GM23248 (cell line): Measurements from ENCODE around the gene SLC39A1.

ENCODE experiments used
- EZH2 ChIP-seq: fragments of 200-600 bp; sonication (generic); IDR thresholded peaks from 2 replicates; pipeline ENCODE4 v1.6.1; 2018; ENCODE audit warnings: antibody characterized with exemption, mild to moderate bottlenecking; ENCODE audit not compliant: insufficient read depth, poor library complexity, severe bottlenecking
- EZH2phosphoT487 ChIP-seq: fragments of 200-600 bp; sonication (generic); IDR thresholded peaks from 2 replicates; pipeline ENCODE4 v1.6.1; 2018; ENCODE audit warnings: antibody characterized with exemption, moderate library complexity, mild to moderate bottlenecking, low read depth; ENCODE audit not compliant: insufficient read depth

DNA sequence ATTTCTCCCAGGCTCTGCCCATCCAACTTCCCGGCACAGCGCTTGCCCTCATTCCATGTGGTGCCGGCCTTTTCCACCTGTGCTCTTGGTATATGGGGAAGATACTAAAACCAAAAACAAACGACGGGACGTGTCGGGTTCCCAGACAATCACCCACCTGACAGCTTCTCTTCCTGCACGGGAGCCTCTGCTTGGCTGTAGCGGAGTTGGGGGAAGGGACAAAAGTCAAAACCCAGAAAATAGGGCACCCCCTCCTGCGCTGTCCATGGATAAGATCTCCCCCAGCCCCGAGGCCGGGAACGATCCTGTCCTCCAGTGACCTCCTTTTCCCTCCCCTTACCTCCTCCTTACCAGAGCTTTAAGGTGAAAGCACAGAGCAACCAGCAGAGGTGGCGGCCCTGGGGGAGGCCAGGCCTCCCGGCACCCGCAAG, 13.5 kb upstream of the SLC39A1 start:
- TF ChIP-seq EZH2phosphoT487 = no peak
- TF ChIP-seq EZH2 = no peak
